GM12875 (cell line): ENCODE data around the gene BCL6B.

Source experiments
- H3K4me3 ChIP-seq: one replicate; pipeline ENCODE4 v1.5.1; 2011; ENCODE audit warnings: low read depth, low read length, control low read depth
- CTCF ChIP-seq: IDR thresholded peaks from 2 replicates; pipeline ENCODE4 v1.5.1; 2011; ENCODE audit warnings: low read depth, mild to moderate bottlenecking, control low read depth, inconsistent platforms, low read length, moderate library complexity, borderline replicate concordance; ENCODE audit not compliant: insufficient read depth

BCL6B gene

GRCh38 chr17:7017827-7018200, 5.0 kb upstream of the BCL6B start:
- no peak overlapping the region for H3K4me3 ChIP-seq
- no peak for TF ChIP-seq CTCF

GRCh38 chr17:7018331-7018964, 4.4 kb upstream of the BCL6B start:
- H3K4me3 ChIP-seq: no peak overlapping the region
- TF ChIP-seq CTCF: no peak

GRCh38 chr17:7019367-7019766, 3.5 kb upstream of the BCL6B start:
- no peak overlapping the region for H3K4me3 ChIP-seq
- no peak for TF ChIP-seq CTCF

GRCh38 chr17:7019839-7020519, 2.9 kb upstream of the BCL6B start:
- no peak overlapping the region for H3K4me3 ChIP-seq

GRCh38 chr17:7020894-7021664, 1.8 kb upstream of the BCL6B start:
- TF ChIP-seq CTCF: no peak
- no peak overlapping the region for H3K4me3 ChIP-seq

More at GRCh38 chr17:7019839-7020519, 2.9 kb upstream of the BCL6B start:
- no peak for TF ChIP-seq CTCF

GRCh38 chr17:7021993-7022778, 664 bp upstream of the BCL6B start:
- H3K4me3 ChIP-seq: peak overlapping the region; percentile 54
- TF ChIP-seq CTCF: peak; percentile 98
